A673 (cell line): ENCODE measurements around the gene FXR2.

Source experiments
- EZH2 ChIP-seq: fragments of 200-600 bp; sonication (generic); IDR thresholded peaks from 2 replicates; pipeline ENCODE4 v1.6.1; 2017; ENCODE audit warnings: borderline replicate concordance, low read depth, mild to moderate bottlenecking, mixed read lengths, antibody characterized with exemption, low read length; ENCODE audit not compliant: poor library complexity, severe bottlenecking
- TF ChIP-seq, protein P1 (sequence below): fragments of 300-800, 200-600 bp; sonication (generic); conservative IDR thresholded peaks from 2 replicates; pipeline ENCODE4 v1.5.1; 2017; ENCODE audit warnings: low read depth, mild to moderate bottlenecking, antibody characterized with exemption, low read length, moderate library complexity, mixed read lengths

DNA sequence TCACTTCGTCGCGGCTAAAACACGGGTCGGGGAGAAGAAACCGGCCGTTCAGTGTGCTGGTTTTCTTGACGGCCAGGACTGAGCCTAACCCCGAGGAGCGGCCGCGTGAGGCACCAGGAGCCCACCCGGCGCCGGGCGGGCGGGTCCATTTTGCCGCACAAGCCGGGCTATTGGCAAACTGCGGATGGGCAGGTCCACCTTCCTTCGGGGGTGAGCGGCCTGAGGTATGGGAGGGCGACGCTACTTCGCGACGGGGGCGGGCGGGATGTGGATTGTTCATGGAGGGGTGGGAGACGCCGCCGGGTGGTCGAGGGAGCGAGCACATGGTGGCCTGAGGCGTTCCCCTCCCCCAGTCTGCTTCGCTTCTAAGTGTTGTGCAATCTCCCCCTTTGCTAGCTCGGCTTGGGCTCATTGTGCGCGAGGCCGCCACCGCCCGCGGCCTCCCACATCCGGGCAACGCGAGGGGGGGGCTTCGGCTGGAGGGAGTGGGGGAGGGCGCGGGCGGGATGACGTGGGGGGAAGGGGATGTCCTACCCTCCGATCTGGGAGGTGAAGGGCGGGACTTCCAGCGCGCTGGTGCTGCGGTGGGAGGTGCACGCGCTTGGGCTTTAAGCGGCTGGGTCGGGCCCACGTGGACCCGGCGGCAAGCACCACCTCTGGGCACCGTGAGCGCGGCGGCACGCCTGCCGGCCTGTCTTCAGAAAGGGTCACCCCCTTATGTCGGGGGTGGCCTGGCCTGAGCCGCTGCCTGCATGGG, 41.2 kb downstream of the FXR2 start:
- TF ChIP-seq, protein P1, sequence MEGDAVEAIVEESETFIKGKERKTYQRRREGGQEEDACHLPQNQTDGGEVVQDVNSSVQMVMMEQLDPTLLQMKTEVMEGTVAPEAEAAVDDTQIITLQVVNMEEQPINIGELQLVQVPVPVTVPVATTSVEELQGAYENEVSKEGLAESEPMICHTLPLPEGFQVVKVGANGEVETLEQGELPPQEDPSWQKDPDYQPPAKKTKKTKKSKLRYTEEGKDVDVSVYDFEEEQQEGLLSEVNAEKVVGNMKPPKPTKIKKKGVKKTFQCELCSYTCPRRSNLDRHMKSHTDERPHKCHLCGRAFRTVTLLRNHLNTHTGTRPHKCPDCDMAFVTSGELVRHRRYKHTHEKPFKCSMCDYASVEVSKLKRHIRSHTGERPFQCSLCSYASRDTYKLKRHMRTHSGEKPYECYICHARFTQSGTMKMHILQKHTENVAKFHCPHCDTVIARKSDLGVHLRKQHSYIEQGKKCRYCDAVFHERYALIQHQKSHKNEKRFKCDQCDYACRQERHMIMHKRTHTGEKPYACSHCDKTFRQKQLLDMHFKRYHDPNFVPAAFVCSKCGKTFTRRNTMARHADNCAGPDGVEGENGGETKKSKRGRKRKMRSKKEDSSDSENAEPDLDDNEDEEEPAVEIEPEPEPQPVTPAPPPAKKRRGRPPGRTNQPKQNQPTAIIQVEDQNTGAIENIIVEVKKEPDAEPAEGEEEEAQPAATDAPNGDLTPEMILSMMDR, result no peak
- TF ChIP-seq EZH2, result no peak
